Natural killer cell (primary cell): ENCODE data around the gene PATL2. TPM values are rescaled to one million over a fixed set of nuclear protein-coding genes. Genes with fewer than 3 reads are reported as not detected.
"Not testable (repeated sequence)": the region's sequence is repeated elsewhere in the genome, so short reads cannot be mapped to it uniquely, and the experiment has no call there.

ENCODE experiments used
- ATAC-seq, 3 donors: fragments of 150-1000 bp in 2 of 3; fragments of 200-7000 bp in 1 of 3; cut with Tn5 transposase; 1 replicate in 1 of 3; 2 replicates in 2 of 3; pipeline ENCODE4 v1.10.0; 2021; ENCODE audit warnings: mild to moderate bottlenecking in 2 of 3, moderate library complexity in 2 of 3
- DNase-seq, 2 donors: peaks; one replicate each; pipeline versions ENCODE4 v3.0.0 to v3.0.0-alpha.2; 2013 to 2021; ENCODE audit warnings: mixed read lengths in 1 of 2
- H3K27ac ChIP-seq: one replicate; pipeline ENCODE4 v1.5.1; 2013; ENCODE audit warnings: mild to moderate bottlenecking, low read length
- H3K27me3 ChIP-seq: one replicate; pipeline ENCODE4 v1.6.1; 2013; ENCODE audit warnings: low read length; ENCODE audit not compliant: control insufficient read depth, insufficient read depth
- H3K36me3 ChIP-seq: one replicate; pipeline ENCODE4 v1.6.1; 2013; ENCODE audit warnings: low read length; ENCODE audit not compliant: control insufficient read depth, insufficient read depth
- H3K4me1 ChIP-seq: one replicate; pipeline ENCODE4 v1.6.1; 2013; ENCODE audit warnings: low read length; ENCODE audit not compliant: control insufficient read depth, insufficient read depth
- H3K4me3 ChIP-seq: one replicate; pipeline ENCODE4 v1.5.1; 2013; ENCODE audit warnings: low read length
- H3K9me3 ChIP-seq: one replicate; pipeline ENCODE4 v1.6.1; 2013; ENCODE audit warnings: low read length; ENCODE audit not compliant: control insufficient read depth, insufficient read depth
- H3K27ac Mint-ChIP-seq, 2 donors: one replicate each; pipeline ENCODE4 v1.8.0; 2022; ENCODE audit warnings: mild to moderate bottlenecking in 2 of 2, mixed read lengths in 2 of 2, moderate library complexity in 1 of 2
- H3K27me3 Mint-ChIP-seq, 2 donors: one replicate each; pipeline ENCODE4 v1.8.0; 2022; ENCODE audit warnings: low read depth in 2 of 2, mixed read lengths in 2 of 2
- H3K36me3 Mint-ChIP-seq: one replicate; pipeline ENCODE4 v1.8.0; 2022; ENCODE audit warnings: mixed read lengths
- H3K4me1 Mint-ChIP-seq, 2 donors: one replicate each; pipeline ENCODE4 v1.8.0; 2022; ENCODE audit warnings: mixed read lengths in 2 of 2
- H3K4me3 Mint-ChIP-seq: one replicate; pipeline ENCODE4 v1.8.0; 2022; ENCODE audit warnings: mild to moderate bottlenecking, moderate library complexity, mixed read lengths
- H3K9me3 Mint-ChIP-seq, 2 donors: one replicate each; pipeline ENCODE4 v1.8.0; 2022; ENCODE audit warnings: mixed read lengths in 2 of 2
- CTCF ChIP-seq: fragments of 200-600 bp; IDR thresholded peaks from one replicate; pipeline ENCODE4 v1.8.0; 2022; ENCODE audit warnings: antibody characterized with exemption
- WGBS: methylation state at CpG from one replicate; pipeline ENCODE4 v1.1.7; 2013; ENCODE audit warnings: missing lambda C conversion rate; ENCODE audit not compliant: insufficient coverage; 5-methylcytosine and 5-hydroxymethylcytosine counted together
- intact Hi-C: fragments of 100-400 bp; cut with micrococcal nuclease; formaldehyde crosslinking; loops from one replicate; pipeline ENCODE4 v1.14.2; 2022
- total RNA-seq, 4 donors: library from RNA; stranded (reverse); fragments of 120-200 nt in 1 of 4; gene quantifications; one replicate each; pipeline versions ENCODE4 v1.2.3 to v1.2.4, GENCODE V29; 2013 to 2022

The PATL2 gene
- total RNA-seq, 3 donors from 2014 or later (not counting 1 experiment from before 2014, with no cell fraction given), result 101 to 145 (median 112) TPM

GRCh38 chr15:44706946-44707636, 4.0 kb downstream of the PATL2 start:
- no peaks in the 10 kb centered on the region for H3K27me3 Mint-ChIP-seq
- peaks cover 4% of the 10 kb centered on the region for H3K9me3 ChIP-seq
- H3K36me3 Mint-ChIP-seq, result peaks cover 17% of the 10 kb centered on the region
- TF ChIP-seq CTCF, result no peak
- H3K36me3 ChIP-seq, result peaks cover 7% of the 10 kb centered on the region
- H3K27me3 ChIP-seq, result no peaks in the 10 kb centered on the region
- H3K4me3 ChIP-seq, result no peak overlapping the region
- DNase-seq, result no peak
- H3K4me1 ChIP-seq, result peaks cover 11% of the 10 kb centered on the region
- no peak overlapping the region for H3K27ac ChIP-seq
- intact Hi-C loops, result no loop called here
- H3K4me1 Mint-ChIP-seq, result peaks cover 34 to 39% of the 10 kb centered on the region in 2 donors
- no peak overlapping the region for H3K4me3 Mint-ChIP-seq
- 80% methylated on average over 2 of the region's 2 CpGs for WGBS
- ATAC-seq, result no peak
- peak overlapping the region in 1 of 2 donors; percentile 26 for H3K27ac Mint-ChIP-seq
- H3K9me3 Mint-ChIP-seq, result peaks cover 2 to 8% of the 10 kb centered on the region in 2 donors

- H3K4me3 Mint-ChIP-seq, result no peak overlapping the region
- 95% methylated on average over 2 of the region's 2 CpGs for WGBS
- no peak for ATAC-seq
These were observed 4.7 kb downstream of the PATL2 start for GRCh38 chr15:44706401-44706800.

GRCh38 chr15:44705986-44706385, 5.1 kb downstream of the PATL2 start:
- H3K4me1 Mint-ChIP-seq, result peaks cover 26 to 29% of the 10 kb centered on the region in 2 donors
- H3K9me3 Mint-ChIP-seq, result peaks cover 2 to 8% of the 10 kb centered on the region in 2 donors
- Histone ChIP-seq H3K27ac (no peak overlapping the region), H3K9me3 (peaks cover 4% of the 10 kb centered on the region), H3K4me3 (no peak overlapping the region), H3K27me3 (no peaks in the 10 kb centered on the region), H3K4me1 (peaks cover 11% of the 10 kb centered on the region), H3K36me3 (peaks cover 5% of the 10 kb centered on the region)
- no peak for TF ChIP-seq CTCF
- H3K27ac Mint-ChIP-seq, result no peak overlapping the region
- H3K4me3 Mint-ChIP-seq, result no peak overlapping the region
- no peak for DNase-seq
- no peak for ATAC-seq
- intact Hi-C loops, result no loop called here
- peaks cover 16% of the 10 kb centered on the region for H3K36me3 Mint-ChIP-seq
- 94% methylated on average over 1 of the region's 1 CpG for WGBS
- no peaks in the 10 kb centered on the region for H3K27me3 Mint-ChIP-seq

More at GRCh38 chr15:44706401-44706800, 4.7 kb downstream of the PATL2 start:
- intact Hi-C loops, result no loop called here
- H3K27me3 Mint-ChIP-seq, result no peaks in the 10 kb centered on the region
- TF ChIP-seq CTCF, result no peak
- H3K27ac Mint-ChIP-seq, result no peak overlapping the region
- H3K4me1 Mint-ChIP-seq, result peaks cover 30 to 33% of the 10 kb centered on the region in 2 donors
- H3K9me3 Mint-ChIP-seq, result peaks cover 2 to 8% of the 10 kb centered on the region in 2 donors
- no peak for DNase-seq
- H3K36me3 Mint-ChIP-seq, result peaks cover 16% of the 10 kb centered on the region
- Histone ChIP-seq H3K4me3 (no peak overlapping the region), H3K27me3 (no peaks in the 10 kb centered on the region), H3K9me3 (peaks cover 4% of the 10 kb centered on the region), H3K4me1 (peaks cover 11% of the 10 kb centered on the region), H3K36me3 (peaks cover 5% of the 10 kb centered on the region), H3K27ac (no peak overlapping the region)

GRCh38 chr15:44700676-44701075, 10.4 kb downstream of the PATL2 start:
- H3K27me3 Mint-ChIP-seq, H3K27ac ChIP-seq, H3K9me3 ChIP-seq, H3K9me3 Mint-ChIP-seq, H3K36me3 ChIP-seq, H3K4me3 Mint-ChIP-seq, ATAC-seq, DNase-seq, H3K27me3 ChIP-seq, H3K4me1 ChIP-seq, H3K4me3 ChIP-seq, H3K27ac Mint-ChIP-seq, intact Hi-C loops: not testable (repeated sequence)
- H3K36me3 Mint-ChIP-seq, result peaks cover 16% of the 10 kb centered on the region
- H3K4me1 Mint-ChIP-seq, result peaks cover 13% of the 10 kb centered on the region in 2 donors
